Mesothelial cell of epicardium (in vitro differentiated cells): ENCODE measurements around the gene SSBP3. TPM values are rescaled to one million over a fixed set of nuclear protein-coding genes. Genes with fewer than 3 reads are reported as not detected.

Source experiments
- DNase-seq, 2 experiments: peaks; one replicate each; pipeline ENCODE4 v3.0.0; 2021; ENCODE audit warnings: low spot score in 2 of 2; ENCODE audit not compliant: unreplicated experiment in 2 of 2
- H3K27ac Mint-ChIP-seq: 2 replicates; pipeline ENCODE4 v1.8.0; 2021; ENCODE audit warnings: mixed read lengths
- H3K27me3 Mint-ChIP-seq: 2 replicates; pipeline ENCODE4 v1.8.0; 2021; ENCODE audit warnings: low read depth, mixed read lengths
- H3K36me3 Mint-ChIP-seq: 2 replicates; pipeline ENCODE4 v1.8.0; 2021; ENCODE audit warnings: mixed read lengths
- H3K4me1 Mint-ChIP-seq: 2 replicates; pipeline ENCODE4 v1.8.0; 2021; ENCODE audit warnings: mixed read lengths
- H3K4me3 Mint-ChIP-seq: 2 replicates; pipeline ENCODE4 v1.8.0; 2021; ENCODE audit warnings: mild to moderate bottlenecking, moderate library complexity, mixed read lengths
- H3K9me3 Mint-ChIP-seq: 2 replicates; pipeline ENCODE4 v1.8.0; 2021; ENCODE audit warnings: mixed read lengths
- CTCF ChIP-seq: fragments of 200-600 bp; sonication (generic); IDR thresholded peaks from one replicate; pipeline ENCODE4 v1.5.0; 2021; ENCODE audit warnings: antibody characterized with exemption; ENCODE audit not compliant: unreplicated experiment
- total RNA-seq: library from RNA; stranded (reverse); gene quantifications from 3 replicates; pipeline ENCODE4 v1.2.1, GENCODE V29; 2021

SSBP3 gene
- total RNA-seq, 1 donor from 2014 or later: 172 TPM

GRCh38 chr1:54340434-54340833, 65.8 kb downstream of the SSBP3 start:
- peaks cover 75% of the 10 kb centered on the region for H3K4me1 Mint-ChIP-seq

GRCh38 chr1:54339126-54339525, 67.1 kb downstream of the SSBP3 start:
- DNase-seq: no peak
- Mint-ChIP-seq H3K4me1 (peaks cover 86% of the 10 kb centered on the region), H3K36me3 (peaks cover 7% of the 10 kb centered on the region), H3K9me3 (no peaks in the 10 kb centered on the region), H3K4me3 (no peak overlapping the region), H3K27me3 (no peaks in the 10 kb centered on the region), H3K27ac (peak overlapping the region; percentile 95)
- TF ChIP-seq CTCF: no peak

More at GRCh38 chr1:54340434-54340833, 65.8 kb downstream of the SSBP3 start:
- Mint-ChIP-seq H3K9me3 (no peaks in the 10 kb centered on the region), H3K27ac (peak overlapping the region; percentile 95), H3K27me3 (no peaks in the 10 kb centered on the region), H3K36me3 (peaks cover 18% of the 10 kb centered on the region), H3K4me3 (no peak overlapping the region)
- no peak for TF ChIP-seq CTCF
- DNase-seq: no peak

GRCh38 chr1:54338464-54338863, 67.7 kb downstream of the SSBP3 start:
- no peaks in the 10 kb centered on the region for H3K27me3 Mint-ChIP-seq
- H3K4me1 Mint-ChIP-seq: peaks cover 82% of the 10 kb centered on the region
- H3K9me3 Mint-ChIP-seq: no peaks in the 10 kb centered on the region
- H3K4me3 Mint-ChIP-seq: no peak overlapping the region
- DNase-seq: no peak
- no peak for TF ChIP-seq CTCF
- peaks cover 2% of the 10 kb centered on the region for H3K36me3 Mint-ChIP-seq
- peak overlapping the region; percentile 95 for H3K27ac Mint-ChIP-seq

DNA sequence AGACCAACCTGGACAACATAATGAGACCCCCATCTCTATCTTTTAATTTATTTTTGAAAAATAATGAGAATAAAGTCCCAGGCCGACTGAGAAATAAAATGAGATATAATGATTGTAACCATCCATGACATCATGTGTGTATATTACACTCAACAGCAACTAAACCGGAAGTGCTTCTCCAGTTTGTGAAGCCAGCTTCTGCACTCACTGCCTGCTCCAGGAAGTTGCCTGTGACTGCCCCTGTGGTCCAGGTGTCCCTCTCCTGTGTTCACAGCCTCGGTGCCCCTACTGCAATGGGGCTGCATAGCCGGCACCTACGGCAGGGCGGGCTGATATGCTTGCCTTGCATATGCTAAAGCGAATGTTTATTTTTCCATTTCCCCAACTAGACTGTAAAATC, 68.3 kb downstream of the SSBP3 start:
- no peaks in the 10 kb centered on the region for H3K27me3 Mint-ChIP-seq
- TF ChIP-seq CTCF: no peak
- H3K27ac Mint-ChIP-seq: peak overlapping the region; percentile 95
- no peak for DNase-seq
- H3K4me1 Mint-ChIP-seq: peaks cover 76% of the 10 kb centered on the region
- no peaks in the 10 kb centered on the region for H3K9me3 Mint-ChIP-seq
- H3K4me3 Mint-ChIP-seq: no peak overlapping the region
- H3K36me3 Mint-ChIP-seq: no peaks in the 10 kb centered on the region

GRCh38 chr1:54337034-54337433, 69.2 kb downstream of the SSBP3 start:
- peak overlapping the region; percentile 78 for H3K27ac Mint-ChIP-seq
- no peaks in the 10 kb centered on the region for H3K36me3 Mint-ChIP-seq
- no peak overlapping the region for H3K4me3 Mint-ChIP-seq
- H3K4me1 Mint-ChIP-seq: peaks cover 69% of the 10 kb centered on the region
- no peaks in the 10 kb centered on the region for H3K27me3 Mint-ChIP-seq
- TF ChIP-seq CTCF: no peak
- DNase-seq: no peak
- no peaks in the 10 kb centered on the region for H3K9me3 Mint-ChIP-seq

DNA sequence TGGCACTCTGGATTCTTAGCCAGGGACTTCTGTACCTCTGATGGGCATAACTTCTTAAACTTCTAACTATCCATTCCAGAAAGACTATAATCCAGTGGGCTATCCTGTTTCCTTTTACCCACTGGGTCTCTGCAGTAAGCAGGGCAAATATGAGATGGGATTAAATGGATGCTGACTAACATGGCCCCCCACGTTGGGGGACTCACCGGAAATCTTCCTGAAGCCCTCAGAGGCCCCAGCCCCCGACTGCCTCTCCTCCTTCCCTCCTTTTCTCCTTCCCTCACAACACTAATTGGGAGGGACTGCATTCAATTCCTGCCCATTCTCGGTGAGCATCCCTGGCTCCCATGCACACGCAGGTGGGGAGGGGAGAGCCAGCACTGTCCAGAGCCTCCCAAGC, 70.1 kb downstream of the SSBP3 start:
- no peak for DNase-seq
- no peaks in the 10 kb centered on the region for H3K27me3 Mint-ChIP-seq
- H3K4me1 Mint-ChIP-seq: peaks cover 72% of the 10 kb centered on the region
- no peak overlapping the region for H3K4me3 Mint-ChIP-seq
- TF ChIP-seq CTCF: no peak
- peak overlapping the region; percentile 95 for H3K27ac Mint-ChIP-seq
- H3K36me3 Mint-ChIP-seq: no peaks in the 10 kb centered on the region
- no peaks in the 10 kb centered on the region for H3K9me3 Mint-ChIP-seq
